Measurements from ENCODE around the gene TRIM71. TPM values are rescaled to one million over a fixed set of nuclear protein-coding genes. Genes with fewer than 3 reads are reported as not detected.

The TRIM71 gene
- total RNA-seq, 5 donors from 2014 or later (not counting 1 experiment from before 2014, with no cell fraction given), result 0.05 to 0.32 (median 0.29) TPM; not detected in 1

DNA sequence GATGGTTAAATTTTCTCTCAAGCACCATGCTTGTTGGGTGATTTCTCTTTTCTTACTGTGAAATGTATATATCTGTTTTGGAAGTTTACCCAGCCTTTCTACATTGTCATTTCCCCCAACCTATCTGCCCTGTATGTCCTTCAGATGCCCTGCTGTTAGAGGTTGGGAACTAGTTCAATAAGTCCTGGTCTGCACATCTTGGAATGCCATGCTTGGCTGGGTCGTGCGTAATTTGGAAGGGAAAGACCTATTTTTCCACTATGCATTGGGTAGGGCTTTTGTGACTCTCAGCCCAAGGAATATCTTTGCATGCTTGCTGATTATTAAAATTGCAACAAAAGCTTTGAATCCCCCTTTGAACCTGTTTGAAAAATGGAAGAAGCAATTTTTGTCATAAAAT is 63.8 kb downstream of the TRIM71 start:
- H3K4me3 Mint-ChIP-seq, result no peak overlapping the region
- CTCF ChIA-PET, result no interaction called here
- DNase-seq (no peak), ATAC-seq (replicated peaks in 1 of 4) (no peak)
- peaks cover 0 to 6% of the 10 kb centered on the region in 2 experiments for H3K4me1 ChIP-seq (ENCODE audit: control insufficient read depth in 1 of 2, extremely low read depth in 1 of 2, insufficient read depth in 2 of 2, low read length in 2 of 2)
- H3K4me1 Mint-ChIP-seq, result peaks cover 10 to 13% (median 11%) of the 10 kb centered on the region in 3 donors
- H3K36me3 Mint-ChIP-seq, result no peaks in the 10 kb centered on the region
- no peaks in the 10 kb centered on the region for H3K36me3 ChIP-seq (ENCODE audit: control insufficient read depth in 2 of 2, extremely low read depth in 1 of 2, insufficient read depth in 1 of 2, low read length in 1 of 2)
- peaks cover 0 to 7% of the 10 kb centered on the region in 2 donors for H3K27me3 Mint-ChIP-seq
- no CpG with 5 or more reads among the region's 2 CpGs for WGBS (ENCODE audit: insufficient coverage)
- POLR2A ChIA-PET, result no interaction called here
- H3K27me3 ChIP-seq (replicated peaks in 1 of 2; ENCODE audit: control insufficient read depth in 2 of 2, extremely low read depth in 1 of 2, insufficient read depth in 2 of 2, low read length in 1 of 2), result no peaks in the 10 kb centered on the region
- no peak overlapping the region for H3K4me3 ChIP-seq (ENCODE audit: control insufficient read depth in 1 of 2, extremely low read depth in 1 of 2, low read length in 1 of 2)
- H3K27ac Mint-ChIP-seq, result no peak overlapping the region
- H3K27ac ChIP-seq (ENCODE audit: low read length), result no peak overlapping the region
- no peaks in the 10 kb centered on the region for H3K9me3 ChIP-seq
- no peaks in the 10 kb centered on the region for H3K9me3 Mint-ChIP-seq

DNA sequence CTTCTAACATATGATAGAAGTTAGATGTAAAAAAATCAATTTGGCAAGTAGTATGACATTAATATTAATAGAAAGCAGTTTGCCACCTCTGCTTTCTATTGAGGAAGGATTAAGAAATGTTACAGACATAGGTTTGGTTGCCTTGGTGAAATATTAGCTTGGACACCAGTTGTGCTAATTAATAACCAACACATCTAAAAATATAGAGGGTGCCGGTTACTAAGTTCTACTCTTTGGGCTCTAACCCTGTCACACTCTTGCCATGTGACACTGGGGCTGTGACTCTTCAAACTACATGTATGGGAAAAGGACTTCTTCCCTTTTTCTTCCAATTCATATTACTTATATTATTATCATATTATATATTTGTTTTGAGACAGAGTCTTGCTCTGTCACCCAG is 64.4 kb downstream of the TRIM71 start:
- WGBS (ENCODE audit: insufficient coverage), result no CpG with 5 or more reads among the region's 1 CpG
- peaks cover 0 to 7% of the 10 kb centered on the region in 2 donors for H3K27me3 Mint-ChIP-seq
- POLR2A ChIA-PET, result interaction anchor here in 1 of 2 donors (0.6 kb wide), 1 partner anchor 1000 kb away, joined by 3 read pairs; no protein-coding TSS in a partner anchor
- peaks cover 10 to 13% (median 11%) of the 10 kb centered on the region in 3 donors for H3K4me1 Mint-ChIP-seq
- H3K9me3 Mint-ChIP-seq, result no peaks in the 10 kb centered on the region
- CTCF ChIA-PET, result no interaction called here
- H3K36me3 Mint-ChIP-seq, result no peaks in the 10 kb centered on the region
- no peak for DNase-seq
- H3K4me3 Mint-ChIP-seq, result peak overlapping the region in 1 of 3 donors; percentile 57
- no peaks in the 10 kb centered on the region for H3K9me3 ChIP-seq
- H3K4me1 ChIP-seq (ENCODE audit: control insufficient read depth in 1 of 2, extremely low read depth in 1 of 2, insufficient read depth in 2 of 2, low read length in 2 of 2), result peaks cover 0 to 6% of the 10 kb centered on the region in 2 experiments
- H3K27me3 ChIP-seq (replicated peaks in 1 of 2; ENCODE audit: control insufficient read depth in 2 of 2, extremely low read depth in 1 of 2, insufficient read depth in 2 of 2, low read length in 1 of 2), result no peaks in the 10 kb centered on the region
- no peak for ATAC-seq (replicated peaks in 1 of 4)
- no peak overlapping the region for H3K27ac ChIP-seq (ENCODE audit: low read length)
- no peak overlapping the region for H3K27ac Mint-ChIP-seq
- H3K4me3 ChIP-seq (ENCODE audit: control insufficient read depth in 1 of 2, extremely low read depth in 1 of 2, low read length in 1 of 2), result no peak overlapping the region
- no peaks in the 10 kb centered on the region for H3K36me3 ChIP-seq (ENCODE audit: control insufficient read depth in 2 of 2, extremely low read depth in 1 of 2, insufficient read depth in 1 of 2, low read length in 1 of 2)

DNA sequence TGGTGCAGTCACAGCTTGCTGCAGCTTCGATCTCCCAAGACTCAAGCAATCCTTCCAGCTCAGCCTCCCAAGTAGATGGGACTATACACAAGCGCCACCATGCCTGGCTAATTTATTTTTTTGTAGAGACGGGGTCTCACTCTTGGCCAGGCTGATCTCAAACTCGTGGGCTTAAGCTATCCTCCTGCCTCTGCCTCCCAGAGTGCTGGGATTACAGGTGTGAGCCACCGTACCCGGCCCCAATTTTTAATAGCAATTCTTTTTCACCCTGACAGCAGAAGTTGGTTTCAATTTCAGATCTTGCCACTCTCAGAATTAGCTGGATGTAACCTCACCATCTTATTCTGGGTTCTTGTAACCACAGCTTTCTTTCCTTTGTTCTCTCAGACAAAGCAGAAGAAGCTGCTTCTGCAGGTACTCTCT is 64.8 kb downstream of the TRIM71 start:
- ChIA-PET POLR2A (interaction anchor here in 1 of 2 donors (0.6 kb wide), 1 partner anchor 1001 kb away, joined by 3 read pairs; no protein-coding TSS in a partner anchor), CTCF (no interaction called here)
- Histone ChIP-seq H3K36me3 (ENCODE audit: control insufficient read depth in 2 of 2, extremely low read depth in 1 of 2, insufficient read depth in 1 of 2, low read length in 1 of 2) (no peaks in the 10 kb centered on the region), H3K4me3 (ENCODE audit: control insufficient read depth in 1 of 2, extremely low read depth in 1 of 2, low read length in 1 of 2) (no peak overlapping the region), H3K27ac (ENCODE audit: low read length) (no peak overlapping the region), H3K27me3 (replicated peaks in 1 of 2; ENCODE audit: control insufficient read depth in 2 of 2, extremely low read depth in 1 of 2, insufficient read depth in 2 of 2, low read length in 1 of 2) (no peaks in the 10 kb centered on the region), H3K4me1 (ENCODE audit: control insufficient read depth in 1 of 2, extremely low read depth in 1 of 2, insufficient read depth in 2 of 2, low read length in 2 of 2) (peaks cover 0 to 6% of the 10 kb centered on the region in 2 experiments), H3K9me3 (no peaks in the 10 kb centered on the region)
- Mint-ChIP-seq H3K27me3 (peaks cover 0 to 4% of the 10 kb centered on the region in 2 donors), H3K9me3 (no peaks in the 10 kb centered on the region), H3K4me1 (peaks cover 10 to 13% (median 11%) of the 10 kb centered on the region in 3 donors), H3K4me3 (peak overlapping the region in 2 of 3 donors; percentile 34 to 57), H3K27ac (peak overlapping the region; percentile 10 to 35), H3K36me3 (no peaks in the 10 kb centered on the region)
- 74% methylated on average over 3 of the region's 6 CpGs for WGBS (ENCODE audit: insufficient coverage)
- peak; percentile 20 to 57 (median 52) for ATAC-seq (replicated peaks in 1 of 4)
- DNase-seq, result peak in 1 of 35 experiments; percentile 17

DNA sequence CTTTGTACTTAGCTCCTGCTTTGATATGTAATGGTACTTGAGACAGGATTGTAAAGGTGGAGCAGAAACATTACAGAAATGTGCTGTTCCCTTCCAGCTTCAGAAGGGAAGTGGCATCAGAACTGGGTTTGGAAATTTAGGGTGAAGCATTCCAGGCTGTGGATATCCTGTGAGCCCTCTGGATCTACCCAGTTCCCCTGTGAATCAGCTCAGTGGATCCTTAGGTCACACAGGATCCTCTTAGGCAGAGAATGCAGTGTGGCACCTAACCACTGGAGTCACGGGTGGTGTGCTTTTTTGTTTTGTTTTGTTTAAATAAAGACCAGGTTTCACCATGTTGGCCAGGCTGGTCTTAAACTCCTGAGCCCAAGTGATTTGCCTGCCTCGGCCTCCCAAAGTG is 66.0 kb downstream of the TRIM71 start:
- Histone ChIP-seq H3K27me3 (replicated peaks in 1 of 2; ENCODE audit: control insufficient read depth in 2 of 2, extremely low read depth in 1 of 2, insufficient read depth in 2 of 2, low read length in 1 of 2) (no peaks in the 10 kb centered on the region), H3K4me1 (ENCODE audit: control insufficient read depth in 1 of 2, extremely low read depth in 1 of 2, insufficient read depth in 2 of 2, low read length in 2 of 2) (peaks cover 0 to 6% of the 10 kb centered on the region in 2 experiments), H3K9me3 (no peaks in the 10 kb centered on the region), H3K36me3 (ENCODE audit: control insufficient read depth in 2 of 2, extremely low read depth in 1 of 2, insufficient read depth in 1 of 2, low read length in 1 of 2) (no peaks in the 10 kb centered on the region), H3K4me3 (ENCODE audit: control insufficient read depth in 1 of 2, extremely low read depth in 1 of 2, low read length in 1 of 2) (no peak overlapping the region), H3K27ac (ENCODE audit: low read length) (no peak overlapping the region)
- H3K27me3 Mint-ChIP-seq, result peaks cover 0 to 1% of the 10 kb centered on the region in 2 donors
- POLR2A ChIA-PET, result no interaction called here
- no peaks in the 10 kb centered on the region for H3K9me3 Mint-ChIP-seq
- 100% methylated on average over 2 of the region's 2 CpGs for WGBS (ENCODE audit: insufficient coverage)
- CTCF ChIA-PET, result no interaction called here
- no peak overlapping the region for H3K27ac Mint-ChIP-seq
- ATAC-seq (replicated peaks in 1 of 4), result no peak
- no peaks in the 10 kb centered on the region for H3K36me3 Mint-ChIP-seq
- no peak overlapping the region for H3K4me3 Mint-ChIP-seq
- H3K4me1 Mint-ChIP-seq, result peaks cover 10 to 13% (median 11%) of the 10 kb centered on the region in 3 donors
- DNase-seq, result no peak

DNA sequence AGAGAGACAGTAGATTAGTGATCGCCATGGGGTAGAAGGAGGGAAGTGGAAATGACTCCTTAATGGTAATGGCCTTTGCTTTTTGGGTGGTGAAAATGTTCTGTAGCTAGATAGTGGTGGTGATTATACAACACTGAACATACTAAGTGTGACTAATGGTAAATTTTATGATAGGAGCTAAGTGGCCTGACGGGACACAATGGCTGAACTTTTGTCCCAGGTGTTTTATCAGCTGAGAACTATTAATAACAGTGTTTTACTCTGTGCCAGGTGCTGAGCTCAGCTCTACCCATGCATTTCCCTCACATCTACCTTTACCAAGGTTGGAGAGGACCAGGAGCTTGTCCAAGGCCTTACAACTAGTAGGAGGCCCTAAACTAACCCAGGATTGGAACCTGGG is 66.8 kb downstream of the TRIM71 start:
- H3K4me1 Mint-ChIP-seq, result peaks cover 10 to 13% (median 11%) of the 10 kb centered on the region in 3 donors

DNA sequence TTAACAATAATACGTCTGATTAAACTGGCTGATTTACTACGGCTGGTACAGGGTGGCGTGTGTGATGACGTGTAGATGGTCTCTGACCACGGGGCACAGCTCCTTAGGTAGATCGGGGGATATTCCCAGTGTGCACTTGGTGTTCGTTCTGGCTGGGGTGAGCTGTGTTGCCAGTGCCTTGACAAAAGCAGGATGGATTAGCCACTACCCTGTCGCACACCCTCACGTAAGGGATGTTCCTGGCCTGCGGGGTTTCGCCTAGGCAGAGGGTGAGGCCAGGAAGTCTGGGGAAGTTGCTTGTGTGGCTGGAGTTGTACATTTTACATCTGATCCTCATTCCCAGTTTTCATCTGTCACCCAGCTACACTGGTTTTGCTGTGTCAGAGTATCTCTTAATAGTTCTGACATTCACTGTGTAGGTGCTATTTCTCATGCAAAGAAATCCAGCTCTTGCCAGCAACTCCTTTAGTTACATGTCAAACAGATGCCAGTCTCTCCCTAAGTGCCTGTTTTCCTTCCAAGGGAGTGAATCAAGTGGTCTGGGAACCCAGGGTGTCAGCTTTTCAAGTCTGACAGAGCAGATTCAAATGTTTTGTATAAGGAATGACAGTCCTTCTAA is 67.6 kb downstream of the TRIM71 start:
- POLR2A ChIA-PET, result no interaction called here
- CTCF ChIA-PET, result no interaction called here
- H3K27ac Mint-ChIP-seq, result no peak overlapping the region
- ATAC-seq (replicated peaks in 1 of 4), result no peak
- no peak overlapping the region for H3K4me3 Mint-ChIP-seq
- no peak overlapping the region for H3K4me3 ChIP-seq (ENCODE audit: control insufficient read depth in 1 of 2, extremely low read depth in 1 of 2, low read length in 1 of 2)
- no peaks in the 10 kb centered on the region for H3K36me3 ChIP-seq (ENCODE audit: control insufficient read depth in 2 of 2, extremely low read depth in 1 of 2, insufficient read depth in 1 of 2, low read length in 1 of 2)
- no peak overlapping the region for H3K27ac ChIP-seq (ENCODE audit: low read length)
- peaks cover 0 to 6% of the 10 kb centered on the region in 2 experiments for H3K4me1 ChIP-seq (ENCODE audit: control insufficient read depth in 1 of 2, extremely low read depth in 1 of 2, insufficient read depth in 2 of 2, low read length in 2 of 2)
- no peaks in the 10 kb centered on the region for H3K36me3 Mint-ChIP-seq
- no peaks in the 10 kb centered on the region for H3K27me3 ChIP-seq (replicated peaks in 1 of 2; ENCODE audit: control insufficient read depth in 2 of 2, extremely low read depth in 1 of 2, insufficient read depth in 2 of 2, low read length in 1 of 2)
- H3K4me1 Mint-ChIP-seq, result peaks cover 10 to 13% (median 11%) of the 10 kb centered on the region in 3 donors
- H3K9me3 ChIP-seq, result no peaks in the 10 kb centered on the region
- DNase-seq, result no peak
- peaks cover 0 to 1% of the 10 kb centered on the region in 2 donors for H3K27me3 Mint-ChIP-seq
- H3K9me3 Mint-ChIP-seq, result no peaks in the 10 kb centered on the region
- 89% methylated on average over 6 of the region's 11 CpGs for WGBS (ENCODE audit: insufficient coverage)

More for the DNA sequence above, 66.8 kb downstream of the TRIM71 start:
- Histone ChIP-seq H3K4me1 (ENCODE audit: control insufficient read depth in 1 of 2, extremely low read depth in 1 of 2, insufficient read depth in 2 of 2, low read length in 2 of 2) (peaks cover 0 to 6% of the 10 kb centered on the region in 2 experiments), H3K4me3 (ENCODE audit: control insufficient read depth in 1 of 2, extremely low read depth in 1 of 2, low read length in 1 of 2) (no peak overlapping the region), H3K27ac (ENCODE audit: low read length) (no peak overlapping the region), H3K27me3 (replicated peaks in 1 of 2; ENCODE audit: control insufficient read depth in 2 of 2, extremely low read depth in 1 of 2, insufficient read depth in 2 of 2, low read length in 1 of 2) (no peaks in the 10 kb centered on the region), H3K9me3 (no peaks in the 10 kb centered on the region), H3K36me3 (ENCODE audit: control insufficient read depth in 2 of 2, extremely low read depth in 1 of 2, insufficient read depth in 1 of 2, low read length in 1 of 2) (no peaks in the 10 kb centered on the region)
- Mint-ChIP-seq H3K36me3 (no peaks in the 10 kb centered on the region), H3K27ac (no peak overlapping the region), H3K27me3 (peaks cover 0 to 1% of the 10 kb centered on the region in 2 donors), H3K9me3 (no peaks in the 10 kb centered on the region), H3K4me3 (no peak overlapping the region)
- ChIA-PET POLR2A (no interaction called here), CTCF (interaction anchor here in 1 of 2 donors (0.6 kb wide), 1 partner anchor 34 kb away, joined by 4 read pairs; no protein-coding TSS in a partner anchor)
- ATAC-seq (replicated peaks in 1 of 4) (no peak), DNase-seq (no peak)
- 100% methylated on average over 1 of the region's 2 CpGs for WGBS (ENCODE audit: insufficient coverage)

Measured in T-cell (primary cell).